Effector CD8-positive, alpha-beta T cell (primary cell): ENCODE data around the gene DDI2.

ENCODE experiments used
- DNase-seq: peaks from one replicate; lab custom pipeline; 2025; lab: John Stamatoyannopoulos, UW

Gene DDI2

DNA sequence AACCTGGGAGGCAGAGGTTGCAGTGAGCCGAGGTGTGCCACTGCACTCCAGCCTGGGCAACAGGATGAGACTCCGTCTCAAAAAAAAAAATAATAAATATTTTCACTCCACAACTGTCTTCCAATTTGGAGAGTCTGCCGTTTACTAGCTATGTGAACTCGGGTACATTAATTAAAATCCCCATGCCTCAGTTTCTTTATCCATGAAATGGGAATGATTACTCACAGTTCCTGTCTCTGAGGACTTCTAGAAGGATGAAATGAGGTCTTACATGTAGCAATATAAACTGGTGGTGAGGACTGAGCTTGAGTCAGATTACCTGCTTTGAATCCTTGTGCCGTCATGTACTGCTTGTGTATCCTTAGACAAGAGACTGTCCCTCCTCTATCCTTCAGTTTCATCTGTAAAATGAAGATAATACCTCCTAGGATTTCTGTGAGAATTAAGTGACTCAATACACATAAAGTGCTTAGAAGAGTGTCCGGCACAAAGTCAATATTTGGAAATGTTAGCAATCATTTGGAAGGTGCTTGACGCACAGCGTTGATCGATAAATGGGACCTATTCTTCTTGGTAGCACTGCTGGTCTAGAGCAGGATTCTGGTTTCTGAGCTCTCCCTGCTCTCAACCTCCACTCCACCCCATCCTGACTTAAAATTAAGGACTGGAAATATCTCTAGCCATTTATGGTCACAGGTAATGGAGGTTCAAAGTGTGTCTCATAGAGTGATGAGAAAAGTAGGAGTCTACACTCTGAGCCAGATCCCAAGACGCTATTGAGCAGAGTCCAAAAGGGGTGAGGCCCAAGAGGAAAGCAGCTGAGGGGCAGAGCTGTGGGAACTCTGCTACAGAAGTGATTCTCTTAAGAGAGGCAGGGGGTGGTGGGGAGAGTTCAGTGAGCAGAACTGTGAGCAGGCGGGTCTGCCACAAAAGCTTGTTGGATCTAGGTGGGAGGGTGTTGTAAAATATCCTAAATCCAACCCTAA, 11.6 kb upstream of the DDI2 start:
- no peak for DNase-seq

DNA sequence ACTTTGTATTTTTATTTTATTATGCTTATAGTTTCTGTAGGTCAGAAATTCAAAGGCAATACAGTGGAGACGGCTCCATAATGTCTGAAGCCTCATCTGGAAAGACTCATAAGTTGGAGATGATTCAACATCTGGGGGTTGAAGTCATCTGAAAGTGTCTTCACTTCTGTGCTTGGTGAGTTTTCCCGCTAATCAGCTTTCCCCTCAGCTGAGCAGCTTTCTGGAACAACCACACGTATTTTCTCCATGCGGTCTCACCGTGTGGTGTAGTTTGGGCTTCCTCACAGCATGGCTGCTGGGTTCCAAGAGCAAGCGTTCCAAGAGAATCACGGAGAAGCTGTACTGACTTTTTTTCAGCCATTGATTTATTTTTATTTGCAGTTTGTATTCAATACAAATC, 7.6 kb upstream of the DDI2 start:
- no peak for DNase-seq

DNA sequence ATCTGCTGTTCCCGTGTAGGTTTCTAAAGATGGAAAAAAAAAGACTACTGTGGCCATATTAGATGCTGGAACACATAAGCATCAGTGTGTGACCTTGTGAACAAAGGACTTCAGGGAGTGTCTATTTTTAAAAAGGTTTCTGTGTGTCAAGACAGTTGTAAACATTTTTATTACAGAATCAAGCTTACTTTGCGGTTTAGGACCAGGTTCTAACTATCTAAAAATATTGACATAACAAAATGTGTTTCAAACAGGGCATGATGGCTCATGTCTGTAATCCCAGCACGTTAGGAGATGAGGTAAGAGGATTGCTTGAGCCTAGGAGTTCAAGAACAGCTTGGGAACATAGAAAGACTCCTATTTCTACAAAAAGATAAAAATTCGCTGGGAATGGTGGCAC, 7.1 kb upstream of the DDI2 start:
- no peak for DNase-seq

DNA sequence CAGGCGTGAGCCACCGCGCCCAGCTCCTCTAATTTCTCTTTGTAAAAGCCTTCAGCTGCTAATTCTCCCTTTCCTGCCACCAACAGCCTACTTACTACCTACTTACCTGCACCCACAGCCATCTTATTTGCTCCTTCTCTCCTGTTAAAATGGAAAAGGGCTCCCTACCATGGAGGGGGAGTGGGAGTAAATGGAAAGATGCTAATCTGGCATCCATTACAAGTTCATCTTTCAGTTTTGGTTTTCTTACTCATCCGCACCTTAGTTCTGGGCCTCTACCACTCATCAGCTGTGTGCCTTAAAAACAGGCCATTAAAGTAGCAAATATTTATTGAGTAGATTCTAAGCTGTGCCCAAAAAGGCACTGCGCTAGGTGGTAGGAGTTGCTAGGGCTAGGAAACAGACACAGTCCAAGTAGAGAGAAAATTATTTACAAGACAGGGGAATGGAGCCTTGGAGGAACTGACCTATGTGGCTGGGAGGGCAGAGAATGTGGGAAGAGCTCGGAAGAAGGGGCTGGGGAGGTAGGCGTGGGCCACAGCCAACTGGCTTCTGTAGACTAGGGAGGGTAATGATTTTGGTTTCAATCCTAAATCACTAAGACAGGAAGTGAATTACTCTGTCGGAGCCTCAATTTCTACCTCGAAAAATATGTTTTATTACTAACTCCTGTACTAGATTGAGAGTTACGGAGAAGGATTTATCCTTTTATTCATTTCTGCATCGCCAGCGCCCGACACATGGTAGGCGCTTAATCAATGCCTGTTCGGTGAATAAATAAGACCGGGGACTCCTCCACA, 685 bp upstream of the DDI2 start:
- DNase-seq = no peak

DNA sequence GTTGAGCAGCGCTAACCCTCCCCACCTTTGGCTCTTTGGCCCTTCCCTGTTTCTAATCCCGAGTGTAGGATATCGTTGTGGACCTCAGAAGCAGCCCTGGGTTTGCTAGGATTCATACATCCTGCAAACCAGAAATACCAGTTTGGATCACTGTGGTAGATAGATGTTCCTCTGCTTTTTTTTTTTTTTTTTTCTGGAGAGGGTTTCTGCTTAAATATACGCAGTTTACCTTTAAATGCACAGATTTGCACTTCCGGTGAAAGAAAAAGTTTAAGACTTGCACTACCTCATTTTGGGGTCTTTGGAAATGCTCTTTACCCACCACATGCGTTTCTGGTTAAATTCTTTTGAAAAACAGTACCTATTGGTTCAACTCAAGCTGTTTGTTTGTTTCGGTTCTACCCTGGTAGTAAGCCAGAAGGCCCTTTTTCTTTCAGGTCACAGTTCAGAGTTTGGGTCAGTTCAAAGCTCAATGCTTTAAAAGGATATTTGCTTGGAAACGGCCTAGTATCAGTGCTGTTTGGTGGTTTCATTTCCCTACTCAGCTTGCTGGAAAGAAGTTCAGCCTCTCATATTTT, 908 bp downstream of the DDI2 start:
- DNase-seq = no peak

- no peak for DNase-seq
These were observed 1.6 kb downstream of the DDI2 start for GRCh38 chr1:15618655-15619525.

- no peak for DNase-seq
These were observed 2.9 kb downstream of the DDI2 start for GRCh38 chr1:15620155-15620545.

DNA sequence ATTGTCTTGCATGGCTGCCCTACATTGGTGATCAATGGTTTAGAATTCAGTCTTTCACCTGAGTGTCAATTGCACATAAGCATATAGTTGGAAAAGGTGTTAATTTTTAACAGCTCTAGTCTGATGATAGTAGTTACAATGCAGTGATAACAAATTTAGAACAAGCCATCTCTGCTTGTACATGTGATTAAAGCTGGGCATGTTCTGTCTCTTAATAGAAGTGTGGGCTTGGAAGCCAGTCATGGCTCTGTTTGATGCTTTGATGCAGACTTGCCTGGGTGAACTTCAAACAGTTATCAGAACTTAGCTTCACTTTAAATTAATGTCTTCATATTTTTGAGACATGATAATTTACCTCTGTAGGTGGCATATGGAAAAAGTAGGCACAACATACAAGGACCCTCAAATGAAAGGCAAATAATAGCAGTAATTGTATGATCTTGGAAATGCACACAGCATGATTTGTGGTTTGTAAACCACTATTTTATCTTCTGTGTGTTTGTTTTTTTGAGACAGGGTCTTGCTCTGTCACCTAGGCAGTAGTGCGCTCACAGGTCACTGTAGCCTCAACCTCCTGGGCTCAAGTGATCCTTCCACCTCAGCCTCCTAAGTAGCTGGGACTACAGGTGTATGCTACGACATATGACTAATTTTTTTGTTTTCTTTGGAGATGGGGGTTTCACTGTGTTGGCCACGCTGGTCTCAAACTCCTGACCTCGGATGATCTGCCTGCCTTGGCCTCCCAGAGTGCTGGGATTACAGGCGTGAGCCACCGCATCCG, 3.8 kb downstream of the DDI2 start:
- no peak for DNase-seq

DNA sequence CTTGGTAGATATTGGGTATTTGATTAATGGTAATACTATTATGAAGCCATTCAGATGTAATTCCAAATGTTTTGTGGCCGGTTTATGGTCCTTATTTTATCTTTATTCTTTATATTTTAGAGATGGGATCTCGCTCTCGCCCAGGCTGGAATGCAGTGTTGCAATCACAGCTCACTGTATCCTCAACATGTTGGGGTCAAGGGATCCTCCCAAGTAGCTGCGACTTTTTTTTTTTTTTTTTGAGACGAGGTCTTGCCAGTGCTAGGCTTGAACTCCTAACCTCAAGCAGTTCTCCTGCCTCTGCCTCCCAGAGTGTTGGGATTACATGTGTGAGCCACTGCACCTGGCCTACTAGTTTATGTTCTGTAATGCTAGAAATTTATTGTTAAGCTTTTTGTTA, 4.7 kb downstream of the DDI2 start:
- DNase-seq = no peak

- DNase-seq = no peak
These were observed 5.6 kb downstream of the DDI2 start for GRCh38 chr1:15622712-15623373.

- no peak for DNase-seq
These were observed 6.2 kb downstream of the DDI2 start for GRCh38 chr1:15623435-15623834.

GRCh38 chr1:15624133-15624714, 7.0 kb downstream of the DDI2 start:
- DNase-seq = no peak

DNA sequence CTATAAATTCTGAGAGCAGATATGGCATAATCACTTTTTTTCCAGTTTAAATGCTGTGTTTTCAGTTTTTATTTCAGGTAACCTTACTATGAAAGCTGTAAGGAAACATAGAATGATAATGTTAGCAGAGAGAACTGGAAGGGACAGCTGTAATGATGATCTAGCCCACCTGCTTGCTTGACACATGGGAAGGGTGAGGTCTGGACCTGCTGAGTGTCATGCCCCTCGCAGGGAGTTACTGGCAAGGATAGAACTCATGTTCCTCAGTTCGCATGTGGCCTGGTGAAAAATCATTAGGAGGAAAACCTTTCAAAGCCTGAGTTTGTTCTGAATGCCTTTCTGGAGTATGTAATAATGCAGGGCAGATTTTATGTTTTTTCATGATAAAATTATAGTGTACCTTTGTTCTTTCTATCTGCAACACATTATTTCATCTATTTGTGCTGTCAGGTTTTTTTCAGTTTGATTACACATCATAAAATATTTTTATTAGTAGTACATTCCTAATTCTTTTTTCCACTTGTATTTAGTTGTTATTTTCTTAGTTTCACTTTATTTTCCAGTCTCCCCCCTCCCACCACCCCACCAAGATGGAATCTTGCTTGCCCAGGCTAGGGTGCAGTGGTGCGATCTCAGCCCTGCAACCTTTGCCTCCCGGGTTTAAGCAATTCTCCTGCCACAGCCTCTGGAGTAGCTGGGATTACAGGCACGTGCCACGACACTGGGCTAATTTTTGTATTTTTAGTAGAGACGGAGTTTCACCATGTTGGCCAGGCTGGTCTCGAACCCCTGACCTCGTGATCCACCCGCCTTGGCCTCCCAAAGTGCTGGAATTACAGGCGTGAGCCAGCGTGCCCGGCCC, 8.0 kb downstream of the DDI2 start:
- DNase-seq = no peak

DNA sequence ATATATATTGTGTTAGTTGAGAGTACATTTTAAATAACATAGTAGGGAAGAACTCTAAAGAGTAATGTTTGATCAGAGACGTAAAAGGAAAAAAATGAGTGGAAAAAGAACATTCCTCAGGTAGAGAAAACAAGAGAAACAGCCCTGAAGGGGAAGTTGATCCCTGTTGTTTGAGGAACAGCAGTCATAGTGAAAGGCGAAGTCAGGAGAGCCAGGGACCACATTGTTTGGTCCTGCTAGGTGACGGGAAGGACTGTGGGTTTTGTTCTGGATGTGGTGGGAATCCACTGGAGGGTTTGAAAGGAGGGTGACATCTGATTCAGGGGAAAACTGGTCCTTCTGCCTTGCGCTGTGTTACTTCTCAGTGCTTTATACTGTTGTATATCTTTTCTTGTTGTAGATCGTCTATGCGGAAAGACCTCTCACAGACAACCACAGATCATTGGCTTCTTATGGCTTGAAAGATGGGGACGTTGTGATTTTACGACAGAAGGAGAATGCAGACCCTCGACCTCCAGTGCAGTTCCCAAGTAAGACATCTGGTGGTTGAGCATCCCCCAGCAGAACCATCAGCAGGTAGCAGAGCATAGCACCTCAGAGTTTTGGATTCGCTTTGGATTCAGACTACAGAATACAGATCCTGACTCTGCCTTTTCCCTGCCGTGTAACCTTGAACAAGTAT, 9.2 kb downstream of the DDI2 start:
- no peak for DNase-seq

DNA sequence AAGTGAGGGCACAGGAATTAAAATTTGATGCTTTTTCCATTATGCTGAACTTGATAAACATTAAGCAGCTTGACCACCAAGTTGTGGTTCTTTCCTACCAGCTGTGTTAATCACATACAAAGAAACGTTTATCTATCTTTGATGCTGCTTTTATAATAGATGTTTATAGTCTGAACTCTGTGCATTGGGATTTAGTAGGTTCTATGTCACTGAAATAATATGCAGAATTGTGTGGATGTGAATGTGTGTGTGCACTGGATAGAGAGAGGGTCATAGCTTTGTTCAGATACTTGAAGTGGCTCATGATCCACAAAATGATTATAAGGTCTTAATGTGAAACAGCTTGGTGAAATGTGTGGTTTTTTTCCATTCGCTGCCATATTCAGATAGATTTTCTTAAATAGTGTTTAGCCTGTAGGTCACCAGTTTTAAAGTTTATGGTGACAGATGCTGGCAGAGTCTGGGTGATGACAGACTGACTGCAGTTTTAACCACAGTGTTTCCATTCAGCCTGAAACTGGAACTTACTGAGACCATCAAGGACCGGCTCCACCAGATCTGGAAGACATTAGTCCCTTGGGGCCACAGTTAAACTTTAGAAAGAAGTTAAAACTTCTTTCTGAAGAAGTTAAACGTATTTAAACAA, 10.2 kb downstream of the DDI2 start:
- no peak for DNase-seq

DNA sequence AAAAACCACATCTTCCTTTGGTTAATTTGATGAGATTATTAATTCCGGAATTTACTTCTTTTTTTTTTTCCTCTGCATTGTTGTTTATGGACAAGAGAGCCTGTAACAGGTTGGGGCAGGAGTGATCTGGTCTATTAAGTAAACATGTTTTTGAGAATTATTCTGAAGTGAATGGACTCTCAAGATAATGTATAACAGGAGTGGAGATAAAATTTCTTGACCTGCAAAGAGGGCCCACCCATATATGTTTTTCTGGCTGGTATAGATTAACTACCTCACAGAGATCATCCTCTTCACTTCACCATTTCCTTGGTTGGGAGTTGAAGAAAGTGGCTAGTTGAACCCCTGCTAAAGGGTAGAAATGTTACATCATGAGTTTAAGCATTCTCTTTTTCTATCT, 10.7 kb downstream of the DDI2 start:
- DNase-seq = no peak

DNA sequence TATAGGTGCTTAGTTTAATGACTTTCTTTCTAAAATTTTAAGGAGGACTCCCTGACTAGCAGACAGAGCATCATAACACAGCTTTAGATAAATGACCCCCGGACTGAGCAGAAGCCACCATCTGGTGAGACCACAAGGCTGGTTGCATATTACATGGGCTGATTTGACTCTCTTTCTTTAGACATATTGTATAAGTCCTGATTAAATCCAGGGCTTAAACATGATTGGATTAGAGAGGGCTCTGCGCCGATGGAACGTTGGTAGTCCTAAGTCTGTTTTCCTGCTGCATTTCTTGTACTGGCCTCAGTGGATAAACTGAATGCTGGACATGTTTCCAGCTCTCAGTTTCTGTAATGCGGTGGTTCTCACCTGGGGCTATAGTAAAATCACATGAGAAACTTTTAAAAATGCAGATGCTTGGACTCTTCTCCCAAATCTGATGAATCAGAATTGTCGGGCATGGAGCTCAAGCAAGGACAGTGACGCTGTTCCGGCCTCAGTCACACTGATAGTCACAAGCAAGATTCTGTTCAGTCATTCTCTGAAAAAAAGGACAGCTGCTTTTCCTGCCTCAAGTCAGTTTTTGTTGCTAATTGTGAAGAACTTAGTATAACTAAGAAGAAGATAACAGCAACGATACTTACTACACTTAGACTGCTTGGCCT, 16.6 kb downstream of the DDI2 start:
- DNase-seq = no peak
